ENCODE data around the gene MAPK6.
A peak's percentile ranks its signal among the peaks of the same experiment; 100 is the strongest.
"Not testable (repeated sequence)": the region's sequence is repeated elsewhere in the genome, so short reads cannot be mapped to it uniquely, and the experiment has no call there.

Gene MAPK6

DNA sequence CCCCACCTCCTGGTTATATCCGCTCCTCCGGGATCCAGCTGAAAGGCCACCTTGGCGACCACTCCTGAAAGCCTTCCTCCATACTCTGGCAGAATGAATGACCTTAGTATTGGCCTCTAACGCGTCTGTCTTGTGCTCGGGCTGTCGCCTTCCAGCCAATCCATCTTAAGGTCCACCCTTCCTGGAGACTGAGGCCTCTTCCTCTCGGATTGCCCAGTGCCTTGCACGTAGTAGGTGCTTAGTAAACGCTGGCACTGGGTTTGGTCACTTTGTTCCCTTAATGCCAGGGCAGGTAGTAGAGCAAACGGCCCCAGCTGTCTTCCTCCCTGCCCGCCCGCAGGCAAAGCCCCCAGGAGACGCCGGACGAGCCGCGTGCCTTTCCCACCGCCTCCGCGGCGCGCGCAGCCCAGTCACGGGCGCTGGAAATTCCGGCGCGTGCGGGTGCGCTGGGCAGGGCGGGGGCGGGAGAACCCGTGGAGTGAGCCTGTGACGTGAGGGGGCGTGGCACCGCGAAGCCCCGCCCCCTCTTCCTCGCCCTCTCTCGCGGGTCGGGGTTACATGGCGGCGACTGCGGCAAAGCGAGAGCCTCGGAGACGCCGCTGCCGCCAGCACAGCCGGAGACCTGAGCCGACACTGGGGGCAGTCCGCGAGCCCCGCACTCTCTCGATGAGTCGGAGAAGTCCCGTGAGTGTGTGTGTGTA is at the start of gene MAPK6:
MAPK6 (plus strand) TSS at position 527 of the 701 bp plus-strand sequence. CDS start 27,242 bp downstream, outside the sequence.
- peak; percentile 90 to 98 for DNase-seq

DNA sequence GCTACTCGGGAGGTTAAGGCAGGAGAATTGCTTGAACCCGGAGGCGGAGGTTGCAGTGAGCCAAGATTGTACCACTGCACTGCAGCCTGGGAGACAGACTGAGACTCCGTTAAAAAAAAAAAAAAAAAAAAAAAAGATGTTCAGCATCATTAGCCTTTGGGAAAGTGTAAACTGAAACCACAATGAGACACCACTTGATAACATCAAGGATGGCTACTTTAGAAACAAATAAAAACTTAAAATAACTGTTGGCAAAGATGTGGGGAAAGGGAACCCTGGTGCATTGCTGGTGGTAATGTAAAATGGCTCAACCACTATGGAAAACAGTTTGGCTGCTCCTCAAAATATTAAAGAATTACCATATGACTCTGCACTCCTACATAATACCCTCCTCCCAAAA is 49.3 kb upstream of the MAPK6 start:
- DNase-seq, result no peak

DNA sequence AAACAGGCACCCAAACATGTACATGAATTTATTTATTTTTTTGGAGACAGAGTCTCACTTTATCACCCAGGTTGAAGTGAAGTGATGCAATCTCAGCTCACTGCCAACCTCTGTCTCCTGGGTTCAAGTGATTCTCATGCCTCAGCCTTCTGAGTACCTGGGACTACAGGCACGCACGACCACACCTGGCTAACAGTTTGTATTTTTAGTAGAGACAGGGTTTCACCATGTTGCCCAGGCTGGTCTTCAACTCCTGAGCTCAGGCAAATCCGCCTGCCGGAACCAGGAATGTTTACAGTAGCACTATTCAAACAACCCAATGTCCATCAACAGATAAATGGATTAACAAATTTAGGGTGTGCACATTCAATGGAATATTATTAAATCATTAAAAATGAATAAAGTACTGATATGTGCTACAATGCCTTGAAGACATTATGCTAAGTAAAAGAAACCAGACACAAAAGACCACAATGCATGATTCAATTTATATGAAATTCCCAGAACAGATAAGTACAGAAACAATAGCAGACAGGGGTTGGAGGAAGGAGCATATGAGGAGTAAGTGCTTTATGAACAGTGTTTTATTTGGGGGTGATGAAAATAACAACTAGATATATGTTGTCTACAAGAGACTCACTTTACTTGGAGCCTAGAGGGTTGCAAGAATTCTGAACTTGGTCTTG is 48.7 kb upstream of the MAPK6 start:
- no peak for DNase-seq

DNA sequence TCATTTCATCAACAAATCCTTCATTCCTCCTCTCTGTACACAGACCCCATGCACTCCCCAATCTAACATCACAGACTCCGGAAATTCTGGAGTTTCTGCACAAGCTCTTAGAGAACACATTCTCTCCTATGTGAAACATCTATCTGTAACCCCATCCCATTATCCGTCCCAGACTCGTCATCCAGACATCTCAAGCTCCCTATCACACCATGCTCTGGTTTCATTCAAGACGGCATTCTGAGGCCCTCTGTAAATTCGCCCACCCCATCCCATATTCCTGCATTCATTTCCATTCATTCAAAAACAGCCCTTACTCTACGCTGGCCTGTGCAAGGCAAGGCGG is 48.0 kb upstream of the MAPK6 start:
- peak in 1 of 2 donors; percentile 12 for DNase-seq

DNA sequence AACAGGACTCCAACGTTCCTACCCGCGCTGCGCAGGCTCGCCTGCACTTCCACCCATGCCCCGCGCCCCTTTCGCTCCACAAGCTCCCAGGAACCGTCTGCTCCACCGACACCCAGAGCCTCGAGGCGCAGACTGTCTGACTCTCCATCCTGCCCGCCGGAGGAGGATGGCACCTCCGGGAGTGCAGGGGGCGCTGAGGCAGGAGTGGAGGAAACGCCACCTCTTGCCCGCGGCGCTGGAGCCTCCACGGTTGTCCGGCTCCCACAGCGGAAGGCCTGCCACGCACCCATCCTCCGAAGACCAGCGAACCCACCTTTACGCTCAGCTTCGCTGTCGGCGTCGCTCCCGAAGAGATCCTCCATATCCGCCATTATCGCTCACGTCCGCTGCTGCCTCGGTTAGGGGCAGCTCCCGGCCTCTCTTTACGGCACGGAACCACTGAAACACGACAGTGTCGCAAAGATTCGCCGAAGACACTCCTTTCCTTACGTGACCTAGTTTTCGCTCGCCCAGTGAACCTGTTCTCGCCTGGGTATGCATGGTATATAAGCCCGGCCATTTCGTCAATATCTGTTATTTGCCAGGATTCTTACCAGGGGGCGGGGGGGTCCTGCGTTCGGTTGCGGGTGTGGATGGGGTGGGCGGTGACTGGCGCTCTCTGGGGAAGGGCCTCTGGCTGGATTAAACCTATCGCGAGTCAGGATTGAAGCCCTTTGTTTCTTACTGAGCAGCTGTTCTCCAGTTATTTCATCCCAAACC is 47.5 kb upstream of the MAPK6 start, which contains the start of gene LEO1:
LEO1 (minus strand) TSS at position 404 of the 759 bp plus-strand sequence; CDS start at position 371, 33 bp downstream.
- peak; percentile 95 to 98 for DNase-seq

DNA sequence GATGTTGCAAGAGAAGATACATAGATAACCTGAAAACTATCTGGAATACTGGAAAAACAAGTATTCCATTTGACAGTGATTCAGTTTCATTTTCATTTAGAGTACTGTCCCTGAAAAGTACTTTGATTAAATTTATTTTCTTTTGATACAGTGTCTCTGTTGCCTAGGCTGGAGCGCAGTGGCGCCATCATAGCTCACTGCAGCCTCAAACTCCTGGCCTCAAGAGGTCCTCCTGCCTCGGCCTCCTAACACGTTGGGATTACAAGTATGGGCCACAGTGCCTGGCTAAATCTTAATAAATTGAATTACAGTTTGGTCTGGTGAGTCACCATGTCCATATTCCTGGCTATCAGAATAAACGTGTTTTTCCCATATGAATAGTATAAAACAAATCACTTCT is 45.8 kb upstream of the MAPK6 start:
- DNase-seq, result no peak

DNA sequence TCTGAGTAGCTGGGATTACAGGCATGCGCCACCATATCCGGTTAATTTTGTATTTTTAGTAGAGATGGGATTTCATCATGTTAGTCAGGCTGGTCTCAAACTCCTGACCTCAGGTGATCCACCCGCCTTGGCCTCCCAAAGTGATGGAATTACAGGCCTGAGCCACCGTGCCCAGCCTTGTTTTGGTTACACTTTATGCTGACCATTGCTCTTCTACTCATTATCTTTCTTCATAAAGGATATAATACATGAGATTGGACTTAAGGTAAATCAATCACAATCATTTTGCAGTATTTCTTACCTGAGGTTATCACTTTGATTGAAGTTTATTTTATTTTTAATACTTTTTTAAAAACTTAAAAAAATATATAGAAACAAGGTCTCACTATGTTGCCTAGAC is 45.2 kb upstream of the MAPK6 start:
- no peak for DNase-seq

DNA sequence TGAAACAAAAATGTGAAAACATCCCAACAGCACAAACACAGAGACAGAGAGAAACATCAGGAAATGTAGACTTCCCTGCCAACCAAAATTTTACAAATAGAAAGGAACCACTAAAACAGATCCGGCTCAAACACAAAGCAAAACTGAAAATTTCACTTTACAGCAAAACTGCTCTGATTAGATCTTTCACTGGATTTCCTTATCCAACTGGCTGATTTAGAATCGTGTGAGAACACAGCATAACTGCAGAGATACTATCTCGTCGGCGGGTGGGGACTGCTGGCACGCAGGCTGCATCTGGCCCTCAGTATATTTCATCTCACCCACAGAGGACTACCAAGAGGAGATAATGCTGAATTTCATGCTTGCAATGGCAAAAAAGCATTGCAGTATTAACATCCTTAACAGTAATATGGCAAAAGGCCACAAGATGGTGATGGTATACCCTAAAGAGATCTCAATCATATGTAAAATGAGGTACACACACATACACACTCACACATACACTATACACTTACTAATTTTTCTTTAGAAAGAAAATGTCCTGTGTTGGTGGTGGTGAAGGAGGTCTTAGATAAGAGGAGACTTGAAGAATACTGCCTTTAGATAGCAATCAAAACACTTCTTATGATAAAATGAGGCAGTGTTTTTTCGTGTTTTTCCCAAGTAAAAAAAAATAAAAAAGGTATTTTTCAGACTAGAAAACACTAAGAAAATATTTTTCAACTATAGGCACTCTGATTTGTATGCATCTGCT is 36.8 kb upstream of the MAPK6 start:
- DNase-seq, result peak; percentile 72 to 82

DNA sequence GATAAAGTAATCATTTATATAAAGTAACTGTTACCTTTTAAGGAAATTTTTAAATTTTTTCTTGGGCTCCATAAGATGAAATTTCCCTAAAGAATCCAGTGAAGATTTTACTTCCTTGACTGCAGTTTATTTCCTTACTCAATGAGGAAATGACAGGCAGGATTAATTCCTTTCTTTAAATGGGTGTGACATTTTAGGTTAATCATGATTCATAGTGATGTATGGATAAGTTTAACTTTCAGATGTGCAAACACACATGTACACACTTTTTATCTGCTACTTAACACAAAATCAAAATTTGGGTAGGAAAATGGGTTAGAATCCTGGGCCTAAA is 36.3 kb upstream of the MAPK6 start:
- DNase-seq, result peak in 1 of 2 donors; percentile 16

DNA sequence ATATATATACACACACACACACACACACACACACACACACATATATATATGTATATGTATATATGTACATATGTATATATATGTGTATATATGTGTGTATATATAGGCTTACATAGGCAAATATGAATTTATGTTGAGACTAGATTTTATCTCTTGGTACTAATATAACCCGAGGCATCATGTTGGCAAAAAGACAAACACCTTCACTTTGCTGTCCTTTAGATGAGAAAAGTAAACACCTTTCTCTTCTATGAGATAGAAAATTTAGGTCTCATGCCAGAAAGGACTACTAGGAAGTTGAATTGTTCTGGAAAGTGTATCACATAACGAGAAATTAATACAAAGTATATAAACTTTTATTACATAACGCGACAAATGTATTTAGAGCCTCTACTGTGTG is 27.9 kb upstream of the MAPK6 start:
- DNase-seq, result no peak

DNA sequence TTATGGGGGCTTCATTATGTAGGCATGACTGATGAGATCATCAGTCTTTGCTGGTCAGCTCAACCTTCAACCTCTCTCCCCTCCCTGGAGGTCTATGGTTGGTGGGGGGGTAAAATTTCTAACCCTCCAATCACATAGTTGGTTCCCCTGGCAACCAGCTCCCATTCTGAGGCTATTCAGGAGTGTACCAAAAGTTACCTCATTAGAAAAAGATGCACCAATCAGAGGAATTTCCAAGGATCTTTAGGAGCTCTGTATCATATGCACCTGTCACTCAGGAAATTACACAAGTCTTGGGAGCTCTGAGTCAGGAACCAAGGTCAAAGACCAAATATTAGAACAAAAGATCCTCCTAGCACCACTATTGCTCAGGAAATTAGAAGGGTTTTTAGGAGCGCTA is 26.1 kb upstream of the MAPK6 start:
- no peak for DNase-seq

DNA sequence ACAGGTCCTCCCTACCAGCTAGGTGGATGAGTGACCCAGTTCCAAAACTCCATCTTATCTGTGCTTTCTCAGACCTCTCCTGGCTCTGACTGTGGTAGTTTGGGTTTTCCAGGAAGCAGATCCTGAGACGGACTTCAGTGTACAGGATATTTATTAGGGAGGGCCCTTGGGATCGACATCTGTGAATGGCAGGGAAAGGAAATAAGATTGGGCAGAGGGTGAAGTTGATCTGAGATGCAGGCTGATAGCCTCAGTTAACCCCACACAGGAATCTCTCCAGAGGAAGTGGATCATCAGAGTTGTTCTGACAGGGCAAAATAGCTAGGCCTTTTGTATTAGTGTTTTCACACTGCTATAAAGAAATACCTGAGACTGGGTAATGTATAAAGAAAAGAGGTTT is 16.7 kb upstream of the MAPK6 start:
- no peak for DNase-seq

DNA sequence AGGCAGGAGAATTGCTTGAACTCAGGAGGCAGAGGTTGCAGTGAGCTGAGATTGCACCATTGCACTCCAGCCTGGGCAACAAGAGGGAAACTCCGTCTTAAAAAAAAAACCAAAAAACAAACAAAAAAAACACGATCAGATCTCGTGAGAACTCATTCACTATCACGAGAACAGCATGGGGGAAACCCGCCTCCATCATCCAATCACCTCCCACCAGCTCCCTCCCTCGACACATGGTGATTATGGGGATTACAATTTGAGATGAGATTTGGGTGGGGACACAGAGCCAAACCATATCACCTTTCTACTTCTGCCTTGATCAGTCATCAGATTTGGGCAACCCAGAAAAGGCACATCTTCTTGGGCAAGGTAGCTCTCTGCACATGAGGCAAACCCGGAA is 15.9 kb upstream of the MAPK6 start:
- DNase-seq, result not testable (repeated sequence)

DNA sequence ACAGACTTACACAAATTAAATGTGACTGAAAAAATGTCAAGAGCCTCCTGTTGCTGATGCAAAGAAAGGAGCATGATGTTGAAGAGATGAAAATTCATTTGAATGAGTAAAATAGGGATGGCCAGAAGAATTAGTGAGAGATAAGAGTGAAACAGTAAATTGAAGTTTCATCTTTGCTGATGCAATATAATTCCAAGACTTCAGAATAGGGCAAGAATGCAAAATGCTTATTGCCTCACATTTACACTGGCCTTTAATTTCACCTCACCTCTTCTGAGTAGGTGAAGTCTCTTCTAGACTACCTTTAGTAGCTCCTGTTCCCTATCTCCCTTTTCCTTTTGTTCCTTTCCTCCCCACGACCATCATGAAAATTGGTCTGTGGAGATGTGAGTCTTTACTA is 15.3 kb upstream of the MAPK6 start:
- DNase-seq, result no peak

DNA sequence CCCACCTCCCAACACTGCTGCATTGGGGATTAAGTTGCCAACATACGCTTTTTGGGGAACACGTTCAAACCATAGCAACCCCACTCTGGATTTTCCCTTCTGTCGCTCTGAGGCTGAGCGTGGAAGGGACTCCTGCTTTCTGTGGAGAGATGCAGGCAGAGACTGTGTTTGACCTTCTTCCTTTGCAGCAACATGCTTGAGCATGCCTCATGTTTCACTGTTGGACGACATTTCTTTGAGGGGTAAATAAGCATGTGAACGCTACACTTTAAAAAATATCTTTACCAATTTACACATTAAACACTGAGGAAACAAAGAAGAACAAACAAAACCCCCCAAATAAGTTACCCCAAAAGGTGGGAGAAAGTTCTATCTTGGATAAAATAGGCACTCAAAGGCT is 14.2 kb upstream of the MAPK6 start:
- DNase-seq, result no peak

DNA sequence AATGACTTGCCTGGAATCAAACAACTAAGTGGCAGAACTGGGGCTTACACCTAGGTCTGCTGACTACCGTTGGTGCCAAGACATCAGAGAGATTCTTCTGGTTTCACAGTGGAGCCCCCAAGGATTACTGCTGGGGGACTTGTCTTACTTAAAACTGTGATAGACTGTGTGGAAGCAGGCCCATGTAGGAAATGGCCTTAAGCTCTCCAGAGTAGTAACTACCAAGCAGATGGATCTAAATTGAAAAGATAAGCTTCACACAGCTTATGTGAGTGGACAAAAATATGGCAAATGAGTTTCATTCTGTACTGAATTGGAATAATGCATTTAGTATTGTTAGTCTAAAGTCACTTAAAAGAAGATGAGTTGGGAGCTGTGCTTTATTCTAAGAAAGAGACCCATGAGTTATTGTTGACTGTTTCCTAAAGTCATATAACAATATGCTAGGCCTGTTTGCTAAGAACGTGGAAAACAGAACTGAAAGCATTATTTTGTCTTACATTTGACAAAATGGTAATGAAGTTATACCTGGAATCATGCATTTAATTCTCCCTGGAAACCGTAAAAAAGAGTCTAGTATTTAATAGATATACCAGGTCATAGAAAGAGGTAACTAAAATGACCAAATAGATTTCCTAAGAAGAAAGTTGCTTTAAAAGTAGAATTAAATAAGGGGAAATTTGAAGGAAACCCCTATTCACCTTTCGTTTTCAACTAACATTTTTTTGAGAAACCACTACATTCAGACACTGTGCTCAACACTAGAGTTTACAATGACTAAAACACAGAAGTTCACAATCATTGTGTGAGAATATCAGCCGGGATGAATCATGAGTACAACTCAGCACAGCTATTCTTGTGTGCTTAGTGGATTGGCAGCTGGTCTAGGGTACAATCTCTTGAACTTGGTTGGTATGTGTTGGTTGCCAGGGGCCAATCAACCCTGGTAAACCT is 13.0 kb upstream of the MAPK6 start:
- DNase-seq, result peak; percentile 29 to 51

DNA sequence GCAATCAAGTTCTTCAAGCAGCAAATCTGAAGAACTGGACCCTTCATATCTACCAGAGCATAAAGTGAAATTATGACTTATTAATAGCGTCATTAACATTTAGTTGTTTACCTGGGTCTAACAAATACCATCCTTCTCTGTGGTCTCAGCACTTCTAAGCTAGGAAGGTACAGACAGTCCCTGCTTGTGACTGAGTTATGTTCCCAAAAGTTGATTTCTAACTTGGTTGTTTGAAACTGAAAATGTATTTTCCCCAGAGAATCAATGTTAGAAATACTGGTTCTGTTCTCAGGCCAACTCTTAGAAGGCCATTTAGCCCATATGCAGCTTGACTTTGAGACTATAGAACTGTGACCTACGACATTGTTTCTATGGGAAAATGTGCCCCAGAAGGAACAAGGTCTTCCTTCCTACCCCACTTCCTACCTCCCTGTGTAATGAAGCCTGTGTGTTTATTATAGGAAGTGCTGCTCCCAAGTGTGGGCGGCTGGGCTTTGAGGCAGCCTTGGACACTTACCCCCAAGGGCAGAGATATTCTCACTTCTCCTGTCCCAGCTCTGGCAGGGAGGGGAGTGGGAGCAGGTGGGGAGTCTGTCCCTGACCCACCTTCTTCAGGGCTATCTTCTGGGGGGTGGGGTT is 12.2 kb upstream of the MAPK6 start:
- peak; percentile 53 to 66 for DNase-seq

DNA sequence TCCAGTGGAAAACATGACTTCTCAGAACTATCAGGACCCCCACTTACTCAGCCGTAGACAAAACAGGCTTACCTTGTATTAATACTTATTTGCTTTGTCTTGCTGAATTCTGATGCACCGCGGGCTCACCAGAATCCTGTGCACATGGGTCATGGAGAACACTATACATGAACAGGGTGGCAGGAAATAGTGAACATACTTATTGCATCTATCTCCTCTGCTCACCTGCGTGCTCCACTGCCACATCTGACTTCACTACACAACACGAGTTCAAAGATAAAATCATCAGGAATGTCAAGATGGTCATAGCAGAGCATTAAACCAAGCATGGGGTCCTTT is 10.7 kb upstream of the MAPK6 start:
- no peak for DNase-seq

DNA sequence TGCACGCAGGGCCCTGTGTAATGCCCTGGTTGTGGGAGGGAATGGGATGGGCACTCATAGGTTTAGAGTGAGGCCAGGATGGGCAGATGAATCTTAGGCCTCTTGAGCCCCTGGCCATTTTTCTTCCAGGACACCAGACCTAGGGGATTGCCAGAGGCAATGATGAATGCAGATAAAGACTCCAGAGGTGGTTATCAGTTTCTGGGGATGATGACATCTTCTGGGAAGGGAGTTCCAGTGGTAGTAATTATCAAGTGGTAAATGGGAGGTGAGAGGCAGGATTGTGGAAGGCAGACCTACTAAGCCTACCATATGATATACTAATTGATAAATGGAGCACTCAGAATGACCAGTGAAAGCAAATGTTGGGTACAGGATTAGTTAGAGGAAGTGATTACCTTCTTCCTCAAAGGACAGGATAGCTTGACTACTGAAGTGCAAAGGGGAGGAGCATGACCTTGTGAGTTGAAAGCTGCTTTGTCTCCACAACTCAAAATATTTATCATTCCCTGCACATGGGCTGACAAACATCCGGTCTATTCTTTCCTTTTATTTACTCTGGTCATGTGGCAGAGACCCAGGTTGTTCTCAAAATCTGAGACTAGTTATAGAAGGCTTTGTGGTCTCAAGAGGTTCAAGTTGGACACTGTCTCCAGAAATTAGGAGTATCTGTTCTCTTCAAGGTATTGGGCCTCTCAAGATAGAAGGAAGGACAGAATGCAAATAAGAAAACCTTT is 10.2 kb upstream of the MAPK6 start:
- DNase-seq, result peak in 1 of 2 donors; percentile 19

DNA sequence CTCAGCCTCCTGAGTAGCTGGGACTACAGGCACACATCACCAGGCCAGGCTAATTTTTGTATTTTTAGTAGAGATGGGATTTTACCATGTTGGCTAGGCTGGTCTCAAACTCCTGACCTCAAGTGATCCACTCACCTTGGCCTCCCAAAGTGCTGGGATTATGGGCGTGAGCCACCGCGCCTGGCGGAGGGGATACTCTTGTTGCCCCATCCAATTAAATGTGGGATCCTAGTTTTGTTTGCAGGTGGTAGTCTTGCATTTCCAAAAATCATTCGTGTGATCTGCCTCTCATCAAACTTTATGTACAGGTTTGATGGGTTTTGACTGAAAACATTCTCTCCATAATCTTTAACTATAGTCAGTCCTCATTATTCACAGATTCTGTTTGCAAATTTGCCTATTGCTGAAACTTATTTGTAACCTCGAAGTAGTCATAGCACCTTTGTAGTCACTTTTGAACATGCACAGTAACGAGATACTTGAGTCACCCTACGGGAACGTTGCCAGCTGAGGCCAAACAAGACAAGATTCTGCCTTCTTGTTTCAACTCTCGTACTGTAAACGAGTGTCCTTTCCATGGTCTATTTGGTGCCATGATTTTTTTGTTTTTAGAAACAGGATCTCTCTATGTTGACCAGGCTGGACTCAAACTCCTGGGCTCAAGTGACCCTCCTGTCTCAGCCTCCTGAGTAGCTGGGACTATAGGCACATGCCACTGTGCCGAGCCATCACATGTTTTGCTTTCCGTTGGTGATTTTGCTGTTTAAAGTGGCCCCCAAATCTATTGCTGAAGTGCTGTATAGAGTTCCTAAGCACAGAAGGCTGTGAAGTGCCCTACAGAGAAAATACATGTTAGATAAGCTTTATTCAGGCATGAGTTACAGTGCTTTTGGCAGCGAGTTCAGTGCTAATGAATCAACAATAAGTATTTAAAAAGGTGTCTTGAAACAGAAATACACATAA is 8.1 kb upstream of the MAPK6 start:
- DNase-seq, result no peak
